Panc1 (cell line): ENCODE data around the gene CLPTM1. TPM values are rescaled to one million over a fixed set of nuclear protein-coding genes. Genes with fewer than 3 reads are reported as not detected.
"Not testable (repeated sequence)": the region's sequence is repeated elsewhere in the genome, so short reads cannot be mapped to it uniquely, and the experiment has no call there.

Source experiments
- ATAC-seq: fragments of 200-7000 bp; cut with Tn5 transposase; 2 replicates; pipeline ENCODE4 v1.9.1; 2020; ENCODE audit warnings: mild to moderate bottlenecking, moderate library complexity
- BruUV-seq: library from RNA; stranded (reverse); fragments of 400-500 nt; replicated peaks from 2 replicates; lab custom pipeline; 2021; lab: Mats Ljungman, UMichigan
- CTCF ChIA-PET: fragments of 300-600 bp; sonication (Branson Sonifier 250); formaldehyde crosslinking; loops from one replicate; lab custom pipeline; 2022; ENCODE audit warnings: antibody characterized with exemption; lab: Charles Lee
- POLR2A ChIA-PET: fragments of 300-600 bp; sonication (Branson Sonifier 250); formaldehyde crosslinking; loops from one replicate; lab custom pipeline; 2022; ENCODE audit warnings: antibody characterized with exemption; lab: Charles Lee
- DNase-seq: peaks from one replicate; pipeline ENCODE4 v3.0.0-alpha.2; 2010; ENCODE audit warnings: low read depth, low spot score
- H3K27ac ChIP-seq: 2 replicates; pipeline ENCODE4 v1.5.1; 2011; ENCODE audit warnings: mild to moderate bottlenecking, low read length, inconsistent platforms
- H3K27me3 ChIP-seq: fragments of 200-500 bp; sonication (Bioruptor generic); 2 replicates; pipeline ENCODE4 v1.6.0; 2014; ENCODE audit warnings: low read length, inconsistent platforms; ENCODE audit not compliant: control insufficient read depth, insufficient read depth
- H3K36me3 ChIP-seq: fragments of 200-500 bp; sonication (Bioruptor generic); 2 replicates; pipeline ENCODE4 v1.5.1; 2014; ENCODE audit warnings: inconsistent platforms, mild to moderate bottlenecking, low read length, moderate library complexity; ENCODE audit not compliant: control insufficient read depth, insufficient read depth
- H3K4me1 ChIP-seq: 2 replicates; pipeline ENCODE4 v1.5.1; 2011; ENCODE audit warnings: inconsistent platforms, mild to moderate bottlenecking, low read length, moderate library complexity; ENCODE audit not compliant: control insufficient read depth, insufficient read depth
- H3K4me3 ChIP-seq, 2 experiments: 2 replicates each; pipeline ENCODE4 v1.5.1; 2011 to 2012; ENCODE audit warnings: low read depth in 2 of 2, low read length in 2 of 2, mild to moderate bottlenecking in 2 of 2, inconsistent platforms in 1 of 2, moderate library complexity in 1 of 2
- H3K9me3 ChIP-seq: fragments of 200-500 bp; sonication (Bioruptor generic); 2 replicates; pipeline ENCODE4 v1.5.1; 2014; ENCODE audit warnings: low read depth, mild to moderate bottlenecking, inconsistent platforms, low read length, moderate library complexity; ENCODE audit not compliant: control insufficient read depth, insufficient read depth
- CTCF ChIP-seq: fragments of 450-650 bp; IDR thresholded peaks from 2 replicates; pipeline ENCODE4 v1.5.1; 2017; ENCODE audit warnings: mild to moderate bottlenecking
- POLR2AphosphoS5 ChIP-seq: IDR thresholded peaks from 2 replicates; pipeline ENCODE4 v1.6.1; 2012; ENCODE audit warnings: mild to moderate bottlenecking, low read depth, low read length, moderate library complexity
- REST ChIP-seq, 2 experiments: IDR thresholded peaks; 2 replicates each; pipeline ENCODE4 v1.6.1; 2011 to 2012; ENCODE audit warnings: low read depth in 2 of 2, control low read depth in 1 of 2, low read length in 1 of 2, mild to moderate bottlenecking in 1 of 2, moderate library complexity in 1 of 2; ENCODE audit not compliant: insufficient read depth in 1 of 2
- SIN3A ChIP-seq: IDR thresholded peaks from 2 replicates; pipeline ENCODE4 v1.6.1; 2012; ENCODE audit warnings: low read depth, mild to moderate bottlenecking, low read length, moderate library complexity, borderline replicate concordance; ENCODE audit not compliant: insufficient read depth
- TCF7L2 ChIP-seq: IDR thresholded peaks from 2 replicates; pipeline ENCODE4 v1.6.1; 2011; ENCODE audit warnings: mild to moderate bottlenecking, low read depth, low read length, inconsistent platforms
- in situ Hi-C: cut with HindIII; loops from 2 replicates; pipeline ENCODE4 v1.10.0; 2016; ENCODE audit warnings: low sequenced_read_pairs, low pct_unique_long_range_greater_than_20kb
- intact Hi-C: fragments of 100-400 bp; cut with micrococcal nuclease; formaldehyde crosslinking; loops from one replicate; pipeline ENCODE4 v1.10.0; 2022; ENCODE audit not compliant: unreplicated experiment
- total RNA-seq: library from RNA; stranded (reverse); gene quantifications from one replicate; pipeline ENCODE4 v1.2.1, GENCODE V29; 2021; ENCODE audit not compliant: unreplicated experiment

CLPTM1 gene
- total RNA-seq, 1 experiment from 2014 or later: 98.4 TPM

- intact Hi-C loops: no loop called here
- ATAC-seq (no peak), DNase-seq (no peak)
- Histone ChIP-seq H3K27me3 (no peaks in the 10 kb centered on the region), H3K9me3 (no peaks in the 10 kb centered on the region), H3K4me1 (no peaks in the 10 kb centered on the region), H3K36me3 (peaks cover 2% of the 10 kb centered on the region; the same call in 1 of the 2 replicates), H3K27ac (no peak overlapping the region), H3K4me3 (no peak overlapping the region)
- CTCF ChIA-PET: no interaction called here
- TF ChIP-seq CTCF: no peak
- TF ChIP-seq POLR2AphosphoS5: no peak
- no peak for TF ChIP-seq TCF7L2
- TF ChIP-seq REST (IDR thresholded peaks at IDR 0.05; ENCODE audit: insufficient read depth in 1 of 2, low read depth in 2 of 2, low read length in 1 of 2): no peak
- no peak for TF ChIP-seq SIN3A
- POLR2A ChIA-PET: no interaction called here
- in situ Hi-C loops: no loop called here
- no TSS peak for BruUV-seq
Measured at GRCh38 chr19:44969437-44969836, 14.3 kb downstream of the CLPTM1 start.

- ATAC-seq, H3K27me3 ChIP-seq, in situ Hi-C loops, H3K4me3 ChIP-seq, H3K27ac ChIP-seq, DNase-seq, CTCF ChIA-PET, BruUV-seq, H3K9me3 ChIP-seq, H3K36me3 ChIP-seq, H3K4me1 ChIP-seq, intact Hi-C loops: not testable (repeated sequence)
- POLR2A ChIA-PET: interaction anchor here (0.6 kb wide), 1 partner anchor 68 kb away, joined by 7 read pairs; no protein-coding TSS in a partner anchor
Measured at GRCh38 chr19:44971451-44971850, 16.3 kb downstream of the CLPTM1 start.

GRCh38 chr19:44972802-44973201, 17.6 kb downstream of the CLPTM1 start:
- Histone ChIP-seq H3K36me3 (no peaks in the 10 kb centered on the region; the same call in 1 of the 2 replicates), H3K27me3 (no peaks in the 10 kb centered on the region), H3K4me3 (no peak overlapping the region), H3K9me3 (no peaks in the 10 kb centered on the region), H3K27ac (no peak overlapping the region), H3K4me1 (no peaks in the 10 kb centered on the region)
- intact Hi-C loops: no loop called here
- CTCF ChIA-PET: no interaction called here
- no TSS peak for BruUV-seq
- ATAC-seq (no peak), DNase-seq (no peak)
- TF ChIP-seq REST (IDR thresholded peaks at IDR 0.05; ENCODE audit: insufficient read depth in 1 of 2, low read depth in 2 of 2, low read length in 1 of 2) (no peak), SIN3A (no peak), CTCF (no peak), POLR2AphosphoS5 (no peak), TCF7L2 (no peak)
- in situ Hi-C loops: no loop called here
- POLR2A ChIA-PET: no interaction called here
